HG03432 (cell line): ENCODE measurements around the gene NDUFV3.
"Not testable (repeated sequence)": the region's sequence is repeated elsewhere in the genome, so short reads cannot be mapped to it uniquely, and the experiment has no call there.

Source experiments
- ATAC-seq: cut with Tn5 transposase; IDR thresholded peaks from one replicate; pipeline ENCODE4 v1.9.1; 2021; ENCODE audit warnings: mild to moderate bottlenecking, moderate library complexity; ENCODE audit not compliant: unreplicated experiment

The NDUFV3 gene

GRCh38 chr21:42883921-42884320 lies 9.2 kb upstream of the NDUFV3 start:
- ATAC-seq, result no peak

- ATAC-seq, result no peak
Measured at GRCh38 chr21:42887326-42887725, 5.8 kb upstream of the NDUFV3 start.

GRCh38 chr21:42892582-42892930 lies 553 bp upstream of the NDUFV3 start:
- ATAC-seq, result peak; percentile 25

- no peak for ATAC-seq
Measured at GRCh38 chr21:42900446-42900845, 7.3 kb downstream of the NDUFV3 start.

- no peak for ATAC-seq
Measured at GRCh38 chr21:42903817-42904216, 10.7 kb downstream of the NDUFV3 start.

GRCh38 chr21:42905195-42905594 lies 12.1 kb downstream of the NDUFV3 start:
- ATAC-seq, result no peak

GRCh38 chr21:42906233-42906632 lies 13.1 kb downstream of the NDUFV3 start:
- ATAC-seq, result no peak

GRCh38 chr21:42908484-42908883 lies 15.4 kb downstream of the NDUFV3 start:
- ATAC-seq, result not testable (repeated sequence)

GRCh38 chr21:42911920-42912319 lies 18.8 kb downstream of the NDUFV3 start:
- not testable (repeated sequence) for ATAC-seq

- ATAC-seq, result no peak
Measured at GRCh38 chr21:42913476-42913875, 20.4 kb downstream of the NDUFV3 start.

- ATAC-seq, result no peak
Measured at GRCh38 chr21:42918291-42918690, 25.2 kb downstream of the NDUFV3 start.

- ATAC-seq, result no peak
Measured at GRCh38 chr21:42921927-42922326, 28.8 kb downstream of the NDUFV3 start.

- ATAC-seq, result no peak
Measured at GRCh38 chr21:42922918-42923317, 29.8 kb downstream of the NDUFV3 start.

- ATAC-seq, result no peak
Measured at GRCh38 chr21:42923553-42924432, 30.7 kb downstream of the NDUFV3 start.

- no peak for ATAC-seq
Measured at GRCh38 chr21:42924433-42924751, 31.3 kb downstream of the NDUFV3 start.

GRCh38 chr21:42925114-42925926 lies 32.2 kb downstream of the NDUFV3 start, which contains the start of gene ERVH48-1:
TSS of gene ERVH48-1 (minus strand) at chr21:42925630. CDS start at chr21:42919006, 6,624 bp downstream.
- no peak for ATAC-seq

- not testable (repeated sequence) for ATAC-seq
Measured at GRCh38 chr21:42927474-42928200, 34.5 kb downstream of the NDUFV3 start.

GRCh38 chr21:42929969-42930368 lies 36.9 kb downstream of the NDUFV3 start:
- ATAC-seq, result no peak

GRCh38 chr21:42931560-42932235 lies 38.6 kb downstream of the NDUFV3 start:
- ATAC-seq, result no peak

- ATAC-seq, result not testable (repeated sequence)
Measured at GRCh38 chr21:42932378-42933136, 39.4 kb downstream of the NDUFV3 start.
